ENCODE results near the gene PLIN3. TPM values are rescaled to one million over a fixed set of nuclear protein-coding genes. Genes with fewer than 3 reads are reported as not detected.
"Not testable (repeated sequence)": the region's sequence is repeated elsewhere in the genome, so short reads cannot be mapped to it uniquely, and the experiment has no call there.

The PLIN3 gene
- total and polyA plus RNA-seq, 2 experiments from 2014 or later = 97.8 to 118 TPM

GRCh38 chr19:4800591-4801081 is 66.8 kb downstream of the PLIN3 start:
- 61% methylated on average over 11 of the region's 23 CpGs for WGBS (ENCODE audit: low lambda C conversion rate, missing lambda C conversion rate)
- no peaks in the 10 kb centered on the region for H3K4me1 ChIP-seq (ENCODE audit: insufficient read depth)
- H3K27me3 ChIP-seq = no peaks in the 10 kb centered on the region
- H3K4me2 ChIP-seq = no peak overlapping the region
- no peaks in the 10 kb centered on the region for H3K9me2 ChIP-seq (replicated peaks; ENCODE audit: insufficient read depth)
- no peak overlapping the region for H3K4me3 ChIP-seq
- H4K20me1 ChIP-seq (ENCODE audit: insufficient read depth, poor library complexity, severe bottlenecking) = no peaks in the 10 kb centered on the region
- TF ChIP-seq EZH2phosphoT487 (IDR thresholded peaks at IDR 0.05; ENCODE audit: low read depth, severe bottlenecking, unreplicated experiment) (no peak), EZH2 (IDR thresholded peaks at IDR 0.05; ENCODE audit: borderline replicate concordance) (no peak), CTCF (IDR thresholded peaks at IDR 0.05; ENCODE audit: poor library complexity) (no peak)
- peak; percentile 44 for DNase-seq (ENCODE audit: low spot score)
- no peaks in the 10 kb centered on the region for H3K36me3 ChIP-seq (replicated peaks; ENCODE audit: insufficient read depth, low read depth)
- no peaks in the 10 kb centered on the region for H3K9me3 ChIP-seq (ENCODE audit: low read depth)
- peaks cover 11% of the 10 kb centered on the region for H3K79me2 ChIP-seq
- peak overlapping the region; percentile 51 for H3K27ac ChIP-seq
- H2AFZ ChIP-seq = no peak overlapping the region

- H3K27ac ChIP-seq = no peak overlapping the region
- H3K4me2 ChIP-seq = no peak overlapping the region
- no peaks in the 10 kb centered on the region for H3K9me3 ChIP-seq (ENCODE audit: low read depth)
- H3K27me3 ChIP-seq = no peaks in the 10 kb centered on the region
- DNase-seq (ENCODE audit: low spot score) = no peak
- no peaks in the 10 kb centered on the region for H4K20me1 ChIP-seq (ENCODE audit: insufficient read depth, poor library complexity, severe bottlenecking)
- no peak overlapping the region for H3K4me3 ChIP-seq
- H3K9me2 ChIP-seq (replicated peaks; ENCODE audit: insufficient read depth) = no peaks in the 10 kb centered on the region
- 86% methylated on average over 9 of the region's 9 CpGs for WGBS (ENCODE audit: low lambda C conversion rate, missing lambda C conversion rate)
- peaks cover 7% of the 10 kb centered on the region for H3K4me1 ChIP-seq (ENCODE audit: insufficient read depth)
- H2AFZ ChIP-seq = no peak overlapping the region
- TF ChIP-seq CTCF (IDR thresholded peaks at IDR 0.05; ENCODE audit: poor library complexity) (no peak), EZH2phosphoT487 (IDR thresholded peaks at IDR 0.05; ENCODE audit: low read depth, severe bottlenecking, unreplicated experiment) (no peak), EZH2 (IDR thresholded peaks at IDR 0.05; ENCODE audit: borderline replicate concordance) (no peak)
- no peaks in the 10 kb centered on the region for H3K36me3 ChIP-seq (replicated peaks; ENCODE audit: insufficient read depth, low read depth)
- H3K79me2 ChIP-seq = peaks cover 46% of the 10 kb centered on the region
Observed at GRCh38 chr19:4795400-4795799, 72.1 kb downstream of the PLIN3 start.

- H3K9me2 ChIP-seq (replicated peaks; ENCODE audit: insufficient read depth) = no peaks in the 10 kb centered on the region
- H2AFZ ChIP-seq = no peak overlapping the region
- WGBS (ENCODE audit: low lambda C conversion rate, missing lambda C conversion rate) = 94% methylated on average over 10 of the region's 11 CpGs
- H3K27ac ChIP-seq = no peak overlapping the region
- TF ChIP-seq EZH2 (IDR thresholded peaks at IDR 0.05; ENCODE audit: borderline replicate concordance) (no peak), CTCF (IDR thresholded peaks at IDR 0.05; ENCODE audit: poor library complexity) (no peak), EZH2phosphoT487 (IDR thresholded peaks at IDR 0.05; ENCODE audit: low read depth, severe bottlenecking, unreplicated experiment) (no peak)
- H3K36me3 ChIP-seq (replicated peaks; ENCODE audit: insufficient read depth, low read depth) = no peaks in the 10 kb centered on the region
- no peaks in the 10 kb centered on the region for H3K9me3 ChIP-seq (ENCODE audit: low read depth)
- no peaks in the 10 kb centered on the region for H3K27me3 ChIP-seq
- no peaks in the 10 kb centered on the region for H4K20me1 ChIP-seq (ENCODE audit: insufficient read depth, poor library complexity, severe bottlenecking)
- peaks cover 46% of the 10 kb centered on the region for H3K79me2 ChIP-seq
- no peak overlapping the region for H3K4me2 ChIP-seq
- no peak for DNase-seq (ENCODE audit: low spot score)
- peaks cover 7% of the 10 kb centered on the region for H3K4me1 ChIP-seq (ENCODE audit: insufficient read depth)
- no peak overlapping the region for H3K4me3 ChIP-seq
Observed at GRCh38 chr19:4794971-4795370, 72.5 kb downstream of the PLIN3 start.

GRCh38 chr19:4793278-4793677 is 74.2 kb downstream of the PLIN3 start:
- not testable (repeated sequence) for H3K4me1 ChIP-seq (ENCODE audit: insufficient read depth); H3K9me2 ChIP-seq (replicated peaks; ENCODE audit: insufficient read depth); H3K36me3 ChIP-seq (replicated peaks; ENCODE audit: insufficient read depth, low read depth); H3K9me3 ChIP-seq (ENCODE audit: low read depth); H3K27me3 ChIP-seq; H3K27ac ChIP-seq; H3K4me3 ChIP-seq; H4K20me1 ChIP-seq (ENCODE audit: insufficient read depth, poor library complexity, severe bottlenecking); DNase-seq (ENCODE audit: low spot score); H2AFZ ChIP-seq
- 95% methylated on average over 19 of the region's 19 CpGs for WGBS (ENCODE audit: low lambda C conversion rate, missing lambda C conversion rate)
- peak overlapping the region; percentile 97 for H3K4me2 ChIP-seq
- H3K79me2 ChIP-seq = peaks cover 46% of the 10 kb centered on the region

- H3K4me1 ChIP-seq (ENCODE audit: insufficient read depth); H3K4me3 ChIP-seq; DNase-seq (ENCODE audit: low spot score); H2AFZ ChIP-seq; H3K9me3 ChIP-seq (ENCODE audit: low read depth); H3K27me3 ChIP-seq; H4K20me1 ChIP-seq (ENCODE audit: insufficient read depth, poor library complexity, severe bottlenecking); H3K27ac ChIP-seq; H3K36me3 ChIP-seq (replicated peaks; ENCODE audit: insufficient read depth, low read depth); H3K9me2 ChIP-seq (replicated peaks; ENCODE audit: insufficient read depth): not testable (repeated sequence)
- H3K79me2 ChIP-seq = peaks cover 46% of the 10 kb centered on the region
- WGBS (ENCODE audit: low lambda C conversion rate, missing lambda C conversion rate) = 97% methylated on average over 22 of the region's 24 CpGs
- H3K4me2 ChIP-seq = peak overlapping the region; percentile 97
Observed at GRCh38 chr19:4792866-4793195, 74.6 kb downstream of the PLIN3 start.

GRCh38 chr19:4792019-4792865 is 75.2 kb downstream of the PLIN3 start:
- not testable (repeated sequence) for H3K9me2 ChIP-seq (replicated peaks; ENCODE audit: insufficient read depth); DNase-seq (ENCODE audit: low spot score); H3K9me3 ChIP-seq (ENCODE audit: low read depth); H3K27me3 ChIP-seq; H3K4me1 ChIP-seq (ENCODE audit: insufficient read depth); H3K36me3 ChIP-seq (replicated peaks; ENCODE audit: insufficient read depth, low read depth); H4K20me1 ChIP-seq (ENCODE audit: insufficient read depth, poor library complexity, severe bottlenecking)
- WGBS (ENCODE audit: low lambda C conversion rate, missing lambda C conversion rate) = 18% methylated on average over 70 of the region's 75 CpGs
- H3K4me2 ChIP-seq = peak overlapping the region; percentile 97
- peak overlapping the region; percentile 48 for H3K4me3 ChIP-seq
- H2AFZ ChIP-seq = peak overlapping the region; percentile 30
- H3K27ac ChIP-seq = peak overlapping the region; percentile 77
- peaks cover 46% of the 10 kb centered on the region for H3K79me2 ChIP-seq

All from hepatocyte (in vitro differentiated cells).